ENCODE data around the gene ADAM33. TPM values are rescaled to one million over a fixed set of nuclear protein-coding genes. Genes with fewer than 3 reads are reported as not detected.

Gene ADAM33
- total RNA-seq, 2 donors from 2014 or later, result 3.0 to 3.3 TPM

DNA sequence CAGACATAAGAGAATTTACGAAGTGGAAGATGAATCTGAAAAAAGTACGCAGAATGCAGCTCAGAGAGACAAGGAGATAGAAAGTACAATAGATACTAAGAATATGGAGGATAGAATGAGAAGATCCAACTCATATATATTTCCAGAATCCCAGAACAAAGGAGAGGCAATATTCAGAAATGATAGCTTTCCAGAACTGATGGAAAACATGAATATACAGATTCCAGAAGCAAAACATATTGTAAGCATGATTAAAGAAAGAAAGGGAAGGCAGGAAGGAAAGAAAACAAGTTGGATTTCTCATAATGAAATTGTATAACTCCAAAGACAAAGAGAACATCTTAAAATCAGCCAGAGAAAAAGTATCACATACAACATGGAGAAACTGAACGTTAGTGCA lies 41.6 kb downstream of the ADAM33 start:
- 91% methylated on average over 2 of the region's 3 CpGs; no CpG with 5 or more reads in 1 of the 2 experiments for WGBS, 2 experiments (ENCODE audit: insufficient coverage in 1 of 2, insufficient read length in 1 of 2)
- Mint-ChIP-seq H3K4me1 (peaks cover 7% of the 10 kb centered on the region), H3K36me3 (ENCODE audit: low read depth) (peaks cover 27% of the 10 kb centered on the region), H3K9me3 (no peaks in the 10 kb centered on the region), H3K27ac (no peak overlapping the region), H3K27me3 (ENCODE audit: insufficient read depth) (no peaks in the 10 kb centered on the region), H3K4me3 (no peak overlapping the region)
- H3K9ac ChIP-seq (ENCODE audit: extremely low read depth, low read length, poor library complexity, severe bottlenecking), result no peak overlapping the region
- H3K27me3 ChIP-seq (ENCODE audit: control insufficient read depth, insufficient read depth, low read length, poor library complexity, severe bottlenecking), result no peaks in the 10 kb centered on the region
- H3K9me3 ChIP-seq (ENCODE audit: control insufficient read depth, low read length), result peaks cover 8% of the 10 kb centered on the region
- H3K4me3 ChIP-seq (ENCODE audit: low read length), result no peak overlapping the region
- TF ChIP-seq, protein P1, sequence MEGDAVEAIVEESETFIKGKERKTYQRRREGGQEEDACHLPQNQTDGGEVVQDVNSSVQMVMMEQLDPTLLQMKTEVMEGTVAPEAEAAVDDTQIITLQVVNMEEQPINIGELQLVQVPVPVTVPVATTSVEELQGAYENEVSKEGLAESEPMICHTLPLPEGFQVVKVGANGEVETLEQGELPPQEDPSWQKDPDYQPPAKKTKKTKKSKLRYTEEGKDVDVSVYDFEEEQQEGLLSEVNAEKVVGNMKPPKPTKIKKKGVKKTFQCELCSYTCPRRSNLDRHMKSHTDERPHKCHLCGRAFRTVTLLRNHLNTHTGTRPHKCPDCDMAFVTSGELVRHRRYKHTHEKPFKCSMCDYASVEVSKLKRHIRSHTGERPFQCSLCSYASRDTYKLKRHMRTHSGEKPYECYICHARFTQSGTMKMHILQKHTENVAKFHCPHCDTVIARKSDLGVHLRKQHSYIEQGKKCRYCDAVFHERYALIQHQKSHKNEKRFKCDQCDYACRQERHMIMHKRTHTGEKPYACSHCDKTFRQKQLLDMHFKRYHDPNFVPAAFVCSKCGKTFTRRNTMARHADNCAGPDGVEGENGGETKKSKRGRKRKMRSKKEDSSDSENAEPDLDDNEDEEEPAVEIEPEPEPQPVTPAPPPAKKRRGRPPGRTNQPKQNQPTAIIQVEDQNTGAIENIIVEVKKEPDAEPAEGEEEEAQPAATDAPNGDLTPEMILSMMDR (conservative IDR thresholded peaks at IDR 0.05), result no peak
- DNase-seq, result no peak
- H3K36me3 ChIP-seq (ENCODE audit: control insufficient read depth, insufficient read depth, low read length), result peaks cover 5% of the 10 kb centered on the region
- H3K4me1 ChIP-seq (ENCODE audit: control insufficient read depth, insufficient read depth, low read length), result no peaks in the 10 kb centered on the region
- H3K27ac ChIP-seq (ENCODE audit: low read depth, low read length), result no peak overlapping the region

DNA sequence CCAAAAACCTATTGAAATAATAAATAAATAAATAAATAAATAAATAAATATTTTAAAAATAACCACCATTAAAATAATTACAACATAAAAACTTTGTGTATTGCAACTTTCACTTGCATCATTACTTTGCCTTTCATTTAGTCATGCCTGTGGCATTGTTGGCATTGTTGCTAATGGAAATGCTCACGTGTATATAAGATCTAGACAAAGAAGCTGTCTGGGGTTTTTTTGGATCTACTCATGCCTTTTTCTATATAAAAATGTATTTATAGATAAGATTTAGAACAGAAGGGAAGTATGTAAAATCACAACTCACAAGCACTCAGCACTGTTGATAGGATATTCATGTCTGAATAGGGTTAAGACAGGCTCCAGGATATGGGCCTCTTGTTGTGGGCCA lies 46.5 kb downstream of the ADAM33 start:
- no peaks in the 10 kb centered on the region for H3K27me3 Mint-ChIP-seq (ENCODE audit: insufficient read depth)
- Histone ChIP-seq H3K4me3 (ENCODE audit: low read length) (no peak overlapping the region), H3K27me3 (ENCODE audit: control insufficient read depth, insufficient read depth, low read length, poor library complexity, severe bottlenecking) (no peaks in the 10 kb centered on the region), H3K4me1 (ENCODE audit: control insufficient read depth, insufficient read depth, low read length) (no peaks in the 10 kb centered on the region), H3K27ac (ENCODE audit: low read depth, low read length) (no peak overlapping the region), H3K9me3 (ENCODE audit: control insufficient read depth, low read length) (peaks cover 3% of the 10 kb centered on the region), H3K9ac (ENCODE audit: extremely low read depth, low read length, poor library complexity, severe bottlenecking) (no peak overlapping the region), H3K36me3 (ENCODE audit: control insufficient read depth, insufficient read depth, low read length) (peaks cover 5% of the 10 kb centered on the region)
- H3K27ac Mint-ChIP-seq, result no peak overlapping the region
- no peak for DNase-seq
- peaks cover 10% of the 10 kb centered on the region for H3K36me3 Mint-ChIP-seq (ENCODE audit: low read depth)
- no peaks in the 10 kb centered on the region for H3K9me3 Mint-ChIP-seq
- WGBS, 2 experiments (ENCODE audit: insufficient coverage in 1 of 2, insufficient read length in 1 of 2), result 86% methylated on average over 1 of the region's 1 CpG; no CpG with 5 or more reads in 1 of the 2 experiments
- H3K4me3 Mint-ChIP-seq, result no peak overlapping the region
- peaks cover 15% of the 10 kb centered on the region for H3K4me1 Mint-ChIP-seq
- TF ChIP-seq, protein P1 (conservative IDR thresholded peaks at IDR 0.05), result no peak

DNA sequence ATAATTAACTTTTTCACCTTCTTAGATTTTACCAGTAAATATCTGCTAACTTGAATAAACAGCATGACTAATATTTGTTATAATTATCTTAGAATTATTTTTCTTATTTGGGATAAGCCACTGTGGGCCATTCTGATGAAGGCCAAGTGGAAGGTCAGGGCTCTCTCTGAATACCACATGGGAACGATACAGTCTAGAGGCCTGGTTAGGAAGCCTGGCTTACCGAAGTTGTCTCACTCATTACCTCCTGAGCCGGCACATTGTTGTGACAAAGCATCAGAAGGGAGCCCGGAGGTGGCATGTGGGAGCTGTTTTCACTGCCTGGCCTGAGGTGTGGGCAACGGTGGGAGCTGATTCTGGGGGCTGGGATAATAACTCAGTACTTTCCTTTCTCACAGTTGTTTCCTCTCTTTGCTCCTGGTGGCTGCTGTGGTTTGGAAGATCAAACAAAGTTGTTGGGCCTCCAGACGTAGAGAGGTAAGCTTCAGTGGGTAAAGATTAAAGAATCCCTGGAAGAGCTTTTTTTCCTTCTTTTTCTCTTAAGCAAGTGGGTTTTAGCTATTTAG lies 47.8 kb downstream of the ADAM33 start:
- no peak overlapping the region for H3K4me3 Mint-ChIP-seq
- Histone ChIP-seq H3K4me3 (ENCODE audit: low read length) (no peak overlapping the region), H3K9me3 (ENCODE audit: control insufficient read depth, low read length) (no peaks in the 10 kb centered on the region), H3K4me1 (ENCODE audit: control insufficient read depth, insufficient read depth, low read length) (no peaks in the 10 kb centered on the region), H3K27me3 (ENCODE audit: control insufficient read depth, insufficient read depth, low read length, poor library complexity, severe bottlenecking) (no peaks in the 10 kb centered on the region), H3K36me3 (ENCODE audit: control insufficient read depth, insufficient read depth, low read length) (no peaks in the 10 kb centered on the region), H3K9ac (ENCODE audit: extremely low read depth, low read length, poor library complexity, severe bottlenecking) (no peak overlapping the region), H3K27ac (ENCODE audit: low read depth, low read length) (no peak overlapping the region)
- no peak overlapping the region for H3K27ac Mint-ChIP-seq
- peaks cover 21% of the 10 kb centered on the region for H3K4me1 Mint-ChIP-seq
- 80 to 83% methylated on average over 4 to 6 of the region's 6 CpGs for WGBS, 2 experiments (ENCODE audit: insufficient coverage in 1 of 2, insufficient read length in 1 of 2)
- DNase-seq, result no peak
- no peaks in the 10 kb centered on the region for H3K27me3 Mint-ChIP-seq (ENCODE audit: insufficient read depth)
- TF ChIP-seq, protein P1 (conservative IDR thresholded peaks at IDR 0.05), result no peak
- no peaks in the 10 kb centered on the region for H3K9me3 Mint-ChIP-seq
- H3K36me3 Mint-ChIP-seq (ENCODE audit: low read depth), result peaks cover 8% of the 10 kb centered on the region
